Heart left ventricle (tissue), 13 donors: ENCODE results near the gene PRICKLE2.

Experiments
- CTCF ChIP-seq, 12 donors: fragments of 200-600 bp; sonication (generic) in 4 of 12; IDR thresholded peaks; one replicate each; pipeline versions ENCODE4 v1.5.0 to v1.8.0; 2018 to 2022; ENCODE audit warnings: antibody characterized with exemption in 12 of 12, mild to moderate bottlenecking in 5 of 12
- POLR2A ChIP-seq, 2 donors: fragments of 450-650 bp; IDR thresholded peaks; one replicate each; pipeline ENCODE4 v1.6.1; 2017; ENCODE audit warnings: antibody characterized with exemption in 2 of 2, mild to moderate bottlenecking in 2 of 2, moderate library complexity in 2 of 2
- donor health status: ischemic (EF 13 %, LVEDD 7.1; RV severe dilation, severe dysfunction).
- donor health status: DM: no; HTN: yes; CAD: no.
- donor health status: DM: no; HTN: no; CAD: no.
- donor health status: ischemic (EF 25% LVEDD 6.9; RV normal size, moderate dysfunction).
- donor health status: ischemic (EF 25% LVEDD 5.7; RV mildly dilated, moderate dysfunction).
- donor health status: ischemic (EF 35%, LVEDD 5.7; RV mildly dilated, moderate dysfunction).
- donor health status: nonischemic (EF 11% LVEDD 7.7; RV severe dilation, severe dysfunction).
- donor health status: DM: yes; HTN: yes; CAD: no.
- donor health status: PGD.
- donor health status: ischemic (EF 29% LVEDD 5.4; RV normal size, mild dysfunction).
- donor health status: nonischemic (EF 23%, LVEDD 6.1; RV moderate dilation, normal function).

GRCh38 chr3:64237083-64237482, 11.8 kb upstream of the PRICKLE2 start:
- TF ChIP-seq POLR2A (IDR thresholded peaks at IDR 0.05) (no peak), CTCF (IDR thresholded peaks at IDR 0.05) (no peak)
